Glutamatergic neuron (in vitro differentiated cells): ENCODE measurements around the gene RBM33. TPM values are rescaled to one million over a fixed set of nuclear protein-coding genes. Genes with fewer than 3 reads are reported as not detected.

ENCODE experiments used
- DNase-seq: peaks from one replicate; pipeline ENCODE4 v3.0.0; 2022
- H3K27ac Mint-ChIP-seq: one replicate; pipeline ENCODE4 v1.8.0; 2020; ENCODE audit warnings: mild to moderate bottlenecking, mixed read lengths, inconsistent platforms; ENCODE audit not compliant: unreplicated experiment
- H3K27me3 Mint-ChIP-seq: one replicate; pipeline ENCODE4 v1.8.0; 2020; ENCODE audit warnings: mild to moderate bottlenecking, moderate library complexity, mixed read lengths, inconsistent platforms; ENCODE audit not compliant: unreplicated experiment
- H3K36me3 Mint-ChIP-seq: one replicate; pipeline ENCODE4 v1.8.0; 2020; ENCODE audit warnings: mild to moderate bottlenecking, mixed read lengths, inconsistent platforms; ENCODE audit not compliant: unreplicated experiment
- H3K4me1 Mint-ChIP-seq: one replicate; pipeline ENCODE4 v1.8.0; 2020; ENCODE audit warnings: mild to moderate bottlenecking, low read depth, mixed read lengths, inconsistent platforms; ENCODE audit not compliant: unreplicated experiment
- H3K4me3 Mint-ChIP-seq: one replicate; pipeline ENCODE4 v1.8.0; 2020; ENCODE audit warnings: mild to moderate bottlenecking, mixed read lengths, inconsistent platforms; ENCODE audit not compliant: unreplicated experiment
- H3K9me3 Mint-ChIP-seq: one replicate; pipeline ENCODE4 v1.8.0; 2020; ENCODE audit warnings: mild to moderate bottlenecking, moderate library complexity, mixed read lengths, inconsistent platforms; ENCODE audit not compliant: unreplicated experiment
- total RNA-seq: library from RNA; stranded (reverse); fragmentation: NEBNext Ultra II Directional; extraction: Animal tissue kit (Norgen Biotek cat#: 25700); gene quantifications from one replicate; pipeline ENCODE4 v1.2.1, GENCODE V29; 2021; ENCODE audit not compliant: unreplicated experiment
- TF ChIP-seq, protein P1 (sequence below): fragments of 200-600 bp; sonication (generic); IDR thresholded peaks from one replicate; pipeline ENCODE4 v1.5.0; 2021; ENCODE audit not compliant: partially characterized antibody, unreplicated experiment

Gene RBM33
- total RNA-seq, 1 donor from 2014 or later, result 67.5 TPM

- Mint-ChIP-seq H3K36me3 (peaks cover 3% of the 10 kb centered on the region), H3K9me3 (no peaks in the 10 kb centered on the region), H3K4me3 (no peak overlapping the region), H3K27ac (no peak overlapping the region), H3K4me1 (no peaks in the 10 kb centered on the region), H3K27me3 (no peaks in the 10 kb centered on the region)
- TF ChIP-seq, protein P1, sequence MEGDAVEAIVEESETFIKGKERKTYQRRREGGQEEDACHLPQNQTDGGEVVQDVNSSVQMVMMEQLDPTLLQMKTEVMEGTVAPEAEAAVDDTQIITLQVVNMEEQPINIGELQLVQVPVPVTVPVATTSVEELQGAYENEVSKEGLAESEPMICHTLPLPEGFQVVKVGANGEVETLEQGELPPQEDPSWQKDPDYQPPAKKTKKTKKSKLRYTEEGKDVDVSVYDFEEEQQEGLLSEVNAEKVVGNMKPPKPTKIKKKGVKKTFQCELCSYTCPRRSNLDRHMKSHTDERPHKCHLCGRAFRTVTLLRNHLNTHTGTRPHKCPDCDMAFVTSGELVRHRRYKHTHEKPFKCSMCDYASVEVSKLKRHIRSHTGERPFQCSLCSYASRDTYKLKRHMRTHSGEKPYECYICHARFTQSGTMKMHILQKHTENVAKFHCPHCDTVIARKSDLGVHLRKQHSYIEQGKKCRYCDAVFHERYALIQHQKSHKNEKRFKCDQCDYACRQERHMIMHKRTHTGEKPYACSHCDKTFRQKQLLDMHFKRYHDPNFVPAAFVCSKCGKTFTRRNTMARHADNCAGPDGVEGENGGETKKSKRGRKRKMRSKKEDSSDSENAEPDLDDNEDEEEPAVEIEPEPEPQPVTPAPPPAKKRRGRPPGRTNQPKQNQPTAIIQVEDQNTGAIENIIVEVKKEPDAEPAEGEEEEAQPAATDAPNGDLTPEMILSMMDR, result no peak
- no peak for DNase-seq
Measured at GRCh38 chr7:155699180-155699579, 54.7 kb downstream of the RBM33 start.

GRCh38 chr7:155700847-155701246 is 56.4 kb downstream of the RBM33 start:
- Mint-ChIP-seq H3K27me3 (no peaks in the 10 kb centered on the region), H3K4me3 (no peak overlapping the region), H3K36me3 (peaks cover 3% of the 10 kb centered on the region), H3K4me1 (peaks cover 4% of the 10 kb centered on the region), H3K27ac (no peak overlapping the region), H3K9me3 (no peaks in the 10 kb centered on the region)
- TF ChIP-seq, protein P1, result no peak
- no peak for DNase-seq

GRCh38 chr7:155701972-155702544 is 57.6 kb downstream of the RBM33 start:
- Mint-ChIP-seq H3K9me3 (no peaks in the 10 kb centered on the region), H3K4me3 (no peak overlapping the region), H3K27me3 (no peaks in the 10 kb centered on the region), H3K27ac (no peak overlapping the region), H3K4me1 (peaks cover 4% of the 10 kb centered on the region), H3K36me3 (peaks cover 3% of the 10 kb centered on the region)
- DNase-seq, result no peak
- TF ChIP-seq, protein P1, result no peak

- Mint-ChIP-seq H3K36me3 (peaks cover 3% of the 10 kb centered on the region), H3K27me3 (no peaks in the 10 kb centered on the region), H3K4me1 (peaks cover 4% of the 10 kb centered on the region), H3K9me3 (no peaks in the 10 kb centered on the region), H3K4me3 (no peak overlapping the region), H3K27ac (no peak overlapping the region)
- TF ChIP-seq, protein P1, result no peak
- no peak for DNase-seq
Measured at GRCh38 chr7:155702616-155703015, 58.2 kb downstream of the RBM33 start.

- Mint-ChIP-seq H3K36me3 (peaks cover 3% of the 10 kb centered on the region), H3K4me3 (no peak overlapping the region), H3K27me3 (no peaks in the 10 kb centered on the region), H3K4me1 (peaks cover 6% of the 10 kb centered on the region), H3K27ac (no peak overlapping the region), H3K9me3 (peaks cover under 1% of the 10 kb centered on the region)
- TF ChIP-seq, protein P1, result no peak
- DNase-seq, result no peak
Measured at GRCh38 chr7:155705623-155706360, 61.3 kb downstream of the RBM33 start.
